Endothelial cell of umbilical vein (primary cell): ENCODE results near the gene B3GAT1.

ENCODE experiments used
- EZH2 ChIP-seq: IDR thresholded peaks from 2 replicates; pipeline ENCODE4 v1.6.1; 2012; ENCODE audit warnings: borderline replicate concordance, low read depth, mild to moderate bottlenecking, moderate library complexity, low read length, inconsistent platforms; ENCODE audit not compliant: severe bottlenecking
- GATA2 ChIP-seq: IDR thresholded peaks from 2 replicates; pipeline ENCODE4 v1.7.0; 2011; ENCODE audit warnings: low read depth, mild to moderate bottlenecking, moderate library complexity, mixed read lengths, low read length; ENCODE audit not compliant: insufficient read length, insufficient read depth
- MYC ChIP-seq: IDR thresholded peaks from one replicate; pipeline ENCODE4 v1.6.1; 2011; ENCODE audit warnings: mild to moderate bottlenecking, low read depth, low read length
- POLR2A ChIP-seq: IDR thresholded peaks from 2 replicates; pipeline ENCODE4 v1.6.1; 2012; ENCODE audit warnings: low read depth, mild to moderate bottlenecking, control low read depth, low read length
- TF ChIP-seq, protein P1 (sequence below), 2 donors: IDR thresholded peaks; 1 replicate in 1 of 2; 2 replicates in 1 of 2; pipeline ENCODE4 v1.5.1; 2011; ENCODE audit warnings: low read length in 2 of 2, mild to moderate bottlenecking in 2 of 2, moderate library complexity in 2 of 2, control low read depth in 1 of 2, inconsistent platforms in 1 of 2, low read depth in 1 of 2; ENCODE audit not compliant: insufficient read depth in 1 of 2; ENCODE audit errors: extremely low read depth in 1 of 2
- TF ChIP-seq, protein P2 (sequence below): IDR thresholded peaks from 2 replicates; pipeline ENCODE4 v1.6.1; 2011; ENCODE audit not compliant: insufficient read depth, insufficient read length

DNA sequence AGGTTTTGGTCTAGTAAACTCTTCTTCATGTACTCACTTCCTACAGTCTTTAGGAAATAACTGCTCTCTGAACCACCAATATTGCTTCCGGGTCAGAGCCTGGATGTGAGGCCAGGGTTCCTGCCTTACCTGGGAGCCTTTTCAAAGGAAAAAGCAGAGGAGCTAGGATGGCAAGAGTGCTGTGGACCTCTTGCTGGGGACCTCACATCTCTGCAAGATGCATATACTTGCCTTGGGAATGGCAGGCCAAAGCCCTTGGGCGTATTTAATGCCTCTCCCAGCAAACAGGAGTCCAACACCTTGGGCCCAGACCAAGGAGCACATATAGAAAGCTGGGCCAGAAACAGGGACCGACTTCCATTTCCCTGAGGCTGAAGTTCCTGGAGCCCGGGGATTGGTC is 75.0 kb downstream of the B3GAT1 start:
- TF ChIP-seq POLR2A, result no peak
- TF ChIP-seq, protein P1, sequence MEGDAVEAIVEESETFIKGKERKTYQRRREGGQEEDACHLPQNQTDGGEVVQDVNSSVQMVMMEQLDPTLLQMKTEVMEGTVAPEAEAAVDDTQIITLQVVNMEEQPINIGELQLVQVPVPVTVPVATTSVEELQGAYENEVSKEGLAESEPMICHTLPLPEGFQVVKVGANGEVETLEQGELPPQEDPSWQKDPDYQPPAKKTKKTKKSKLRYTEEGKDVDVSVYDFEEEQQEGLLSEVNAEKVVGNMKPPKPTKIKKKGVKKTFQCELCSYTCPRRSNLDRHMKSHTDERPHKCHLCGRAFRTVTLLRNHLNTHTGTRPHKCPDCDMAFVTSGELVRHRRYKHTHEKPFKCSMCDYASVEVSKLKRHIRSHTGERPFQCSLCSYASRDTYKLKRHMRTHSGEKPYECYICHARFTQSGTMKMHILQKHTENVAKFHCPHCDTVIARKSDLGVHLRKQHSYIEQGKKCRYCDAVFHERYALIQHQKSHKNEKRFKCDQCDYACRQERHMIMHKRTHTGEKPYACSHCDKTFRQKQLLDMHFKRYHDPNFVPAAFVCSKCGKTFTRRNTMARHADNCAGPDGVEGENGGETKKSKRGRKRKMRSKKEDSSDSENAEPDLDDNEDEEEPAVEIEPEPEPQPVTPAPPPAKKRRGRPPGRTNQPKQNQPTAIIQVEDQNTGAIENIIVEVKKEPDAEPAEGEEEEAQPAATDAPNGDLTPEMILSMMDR (IDR thresholded peaks at IDR 0.05; ENCODE audit: extremely low read depth in 1 of 2, insufficient read depth in 1 of 2, low read depth in 1 of 2, low read length in 2 of 2), result no peak
- TF ChIP-seq MYC, result no peak
- TF ChIP-seq, protein P2, sequence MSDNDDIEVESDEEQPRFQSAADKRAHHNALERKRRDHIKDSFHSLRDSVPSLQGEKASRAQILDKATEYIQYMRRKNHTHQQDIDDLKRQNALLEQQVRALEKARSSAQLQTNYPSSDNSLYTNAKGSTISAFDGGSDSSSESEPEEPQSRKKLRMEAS, result no peak
- no peak for TF ChIP-seq EZH2
- TF ChIP-seq GATA2, result no peak
